HFFc6 (cell line): Measurements from ENCODE around the gene FRAS1. TPM values are rescaled to one million over a fixed set of nuclear protein-coding genes. Genes with fewer than 3 reads are reported as not detected.

Experiments used
- DNase-seq: peaks from one replicate; pipeline ENCODE4 v3.0.0-alpha.2; 2018
- H3K27ac Mint-ChIP-seq: 2 replicates; pipeline ENCODE4 v1.8.0; 2020; ENCODE audit warnings: mild to moderate bottlenecking, mixed read lengths
- H3K27me3 Mint-ChIP-seq: 2 replicates; pipeline ENCODE4 v1.8.0; 2021; ENCODE audit warnings: mild to moderate bottlenecking, moderate library complexity, mixed read lengths; ENCODE audit not compliant: insufficient read depth
- H3K36me3 Mint-ChIP-seq: 2 replicates; pipeline ENCODE4 v1.8.0; 2021; ENCODE audit warnings: low read depth, mixed read lengths
- H3K4me1 Mint-ChIP-seq: 2 replicates; pipeline ENCODE4 v1.8.0; 2020; ENCODE audit warnings: low read depth, mixed read lengths
- H3K4me3 Mint-ChIP-seq: 2 replicates; pipeline ENCODE4 v1.8.0; 2020; ENCODE audit warnings: mild to moderate bottlenecking, moderate library complexity, mixed read lengths
- H3K9me3 Mint-ChIP-seq: 2 replicates; pipeline ENCODE4 v1.8.0; 2020; ENCODE audit warnings: mild to moderate bottlenecking, mixed read lengths
- total RNA-seq, 6 experiments: library from RNA; stranded (reverse); fragmentation: NEBNext Ultra II Directional; extraction: Animal tissue kit (Norgen Biotek cat#: 25700); gene quantifications; 2 replicates in 1 of 6; 3 replicates in 5 of 6; pipeline ENCODE4 v1.2.3, GENCODE V29; 2021
- TF ChIP-seq, protein P1 (sequence below): fragments of 200-600 bp; sonication (generic); IDR thresholded peaks from 2 replicates; pipeline ENCODE4 v1.5.0; 2021; ENCODE audit warnings: antibody characterized with exemption, mild to moderate bottlenecking

Gene FRAS1
- total RNA-seq, 6 experiments from 2014 or later: 1.7 to 11.0 (median 2.3) TPM

DNA sequence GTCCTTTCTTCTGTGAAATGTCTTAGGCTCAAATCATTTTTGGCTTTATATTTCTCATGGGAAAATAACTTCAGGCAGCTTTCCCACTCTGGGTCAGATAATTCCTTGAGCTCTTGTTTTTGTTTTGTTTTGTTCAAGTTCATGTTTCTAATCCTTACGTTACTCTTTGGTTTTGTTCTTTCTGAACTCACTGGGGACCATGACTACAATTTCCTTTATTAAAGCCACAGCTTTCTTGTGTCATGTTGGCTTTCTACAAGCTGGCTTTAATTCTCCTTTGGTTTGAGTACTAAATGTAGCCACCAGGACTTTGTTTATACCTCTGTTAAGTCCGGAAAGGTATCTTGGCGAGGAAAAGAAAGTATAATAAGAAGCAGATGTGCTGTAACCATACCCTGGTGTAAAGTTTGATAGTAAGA is 463.7 kb downstream of the FRAS1 start:
- peak overlapping the region; percentile 19; the same call in 1 of the 2 replicates for H3K27ac Mint-ChIP-seq
- H3K4me3 Mint-ChIP-seq: peak overlapping the region; percentile 25; the same call in 1 of the 2 replicates
- peaks cover 33% of the 10 kb centered on the region for H3K4me1 Mint-ChIP-seq
- H3K27me3 Mint-ChIP-seq: no peaks in the 10 kb centered on the region
- TF ChIP-seq, protein P1, sequence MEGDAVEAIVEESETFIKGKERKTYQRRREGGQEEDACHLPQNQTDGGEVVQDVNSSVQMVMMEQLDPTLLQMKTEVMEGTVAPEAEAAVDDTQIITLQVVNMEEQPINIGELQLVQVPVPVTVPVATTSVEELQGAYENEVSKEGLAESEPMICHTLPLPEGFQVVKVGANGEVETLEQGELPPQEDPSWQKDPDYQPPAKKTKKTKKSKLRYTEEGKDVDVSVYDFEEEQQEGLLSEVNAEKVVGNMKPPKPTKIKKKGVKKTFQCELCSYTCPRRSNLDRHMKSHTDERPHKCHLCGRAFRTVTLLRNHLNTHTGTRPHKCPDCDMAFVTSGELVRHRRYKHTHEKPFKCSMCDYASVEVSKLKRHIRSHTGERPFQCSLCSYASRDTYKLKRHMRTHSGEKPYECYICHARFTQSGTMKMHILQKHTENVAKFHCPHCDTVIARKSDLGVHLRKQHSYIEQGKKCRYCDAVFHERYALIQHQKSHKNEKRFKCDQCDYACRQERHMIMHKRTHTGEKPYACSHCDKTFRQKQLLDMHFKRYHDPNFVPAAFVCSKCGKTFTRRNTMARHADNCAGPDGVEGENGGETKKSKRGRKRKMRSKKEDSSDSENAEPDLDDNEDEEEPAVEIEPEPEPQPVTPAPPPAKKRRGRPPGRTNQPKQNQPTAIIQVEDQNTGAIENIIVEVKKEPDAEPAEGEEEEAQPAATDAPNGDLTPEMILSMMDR: no peak; the same call in 1 of the 2 replicates
- no peaks in the 10 kb centered on the region for H3K9me3 Mint-ChIP-seq
- no peaks in the 10 kb centered on the region for H3K36me3 Mint-ChIP-seq
- DNase-seq: no peak

DNA sequence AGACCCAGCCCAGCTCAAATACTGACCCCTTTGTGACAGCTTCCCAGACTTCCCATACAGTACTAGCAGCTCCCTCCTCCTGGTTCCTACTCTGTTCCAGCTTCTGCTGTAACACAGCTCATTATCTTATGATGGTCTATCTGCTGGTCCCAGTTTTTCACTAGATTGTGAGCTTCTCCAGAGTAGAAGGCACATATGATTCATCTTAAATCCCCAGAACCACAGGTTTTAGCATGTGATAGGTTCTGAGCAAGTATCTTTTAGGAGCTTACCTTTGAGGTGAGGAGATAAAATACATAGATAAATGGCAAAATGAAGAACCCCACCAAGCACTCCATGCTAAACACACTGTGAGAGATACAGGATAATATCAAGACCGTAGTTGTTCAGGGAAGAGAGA is 466.9 kb downstream of the FRAS1 start:
- no peak for DNase-seq
- Mint-ChIP-seq H3K9me3 (no peaks in the 10 kb centered on the region), H3K4me3 (no peak overlapping the region)

DNA sequence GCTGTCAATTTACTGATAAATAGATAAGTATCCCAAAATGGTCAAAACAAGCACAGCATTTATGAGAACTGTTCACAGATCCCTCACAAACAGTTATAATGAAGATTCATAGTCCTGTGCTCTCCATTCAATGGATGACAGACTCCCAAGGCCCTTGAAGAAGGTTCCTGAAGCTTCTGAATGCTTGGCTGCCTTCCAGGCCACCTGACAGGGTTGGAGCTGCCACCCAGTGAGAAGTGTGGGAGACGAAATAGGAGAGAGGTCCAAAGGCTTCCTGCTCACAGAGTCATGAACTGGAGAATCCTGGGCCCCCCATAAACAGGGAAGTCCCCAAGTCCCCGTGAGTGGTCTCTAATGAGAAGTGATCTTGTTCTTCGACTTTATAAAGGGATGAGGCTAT is 468.4 kb downstream of the FRAS1 start:
- DNase-seq: no peak
- H3K27me3 Mint-ChIP-seq: no peaks in the 10 kb centered on the region
- H3K4me1 Mint-ChIP-seq: peaks cover 12% of the 10 kb centered on the region
- peaks cover 5% of the 10 kb centered on the region for H3K36me3 Mint-ChIP-seq
- TF ChIP-seq, protein P1: no peak
- no peak overlapping the region for H3K27ac Mint-ChIP-seq
- no peaks in the 10 kb centered on the region for H3K9me3 Mint-ChIP-seq
- no peak overlapping the region for H3K4me3 Mint-ChIP-seq

More for the DNA sequence above, 466.9 kb downstream of the FRAS1 start:
- H3K4me1 Mint-ChIP-seq: peaks cover 18% of the 10 kb centered on the region
- no peak overlapping the region for H3K27ac Mint-ChIP-seq
- TF ChIP-seq, protein P1: no peak
- H3K27me3 Mint-ChIP-seq: no peaks in the 10 kb centered on the region
- no peaks in the 10 kb centered on the region for H3K36me3 Mint-ChIP-seq

DNA sequence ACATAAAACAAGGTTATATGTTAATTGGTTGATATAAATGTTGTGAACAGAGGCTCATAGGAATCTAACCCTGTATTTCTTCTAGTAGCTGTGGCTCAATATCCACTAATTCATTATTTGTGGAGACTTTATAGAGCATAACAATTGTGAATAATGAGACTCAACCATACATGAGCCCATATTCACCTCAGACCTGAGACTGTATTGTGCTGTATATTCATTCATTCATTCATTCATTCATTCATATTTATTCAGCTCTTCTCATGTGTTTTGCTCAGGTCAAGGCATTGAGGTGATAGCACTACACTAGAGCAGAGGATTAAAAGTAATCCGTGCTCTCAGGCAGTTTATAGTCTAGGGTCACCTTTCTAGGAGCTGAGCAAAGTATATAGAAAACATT is 470.0 kb downstream of the FRAS1 start:
- DNase-seq: no peak
- Mint-ChIP-seq H3K4me1 (peaks cover 10% of the 10 kb centered on the region; the same call in 1 of the 2 replicates), H3K27me3 (no peaks in the 10 kb centered on the region), H3K36me3 (peaks cover 9% of the 10 kb centered on the region), H3K27ac (no peak overlapping the region), H3K4me3 (no peak overlapping the region), H3K9me3 (no peaks in the 10 kb centered on the region)
- TF ChIP-seq, protein P1: no peak

DNA sequence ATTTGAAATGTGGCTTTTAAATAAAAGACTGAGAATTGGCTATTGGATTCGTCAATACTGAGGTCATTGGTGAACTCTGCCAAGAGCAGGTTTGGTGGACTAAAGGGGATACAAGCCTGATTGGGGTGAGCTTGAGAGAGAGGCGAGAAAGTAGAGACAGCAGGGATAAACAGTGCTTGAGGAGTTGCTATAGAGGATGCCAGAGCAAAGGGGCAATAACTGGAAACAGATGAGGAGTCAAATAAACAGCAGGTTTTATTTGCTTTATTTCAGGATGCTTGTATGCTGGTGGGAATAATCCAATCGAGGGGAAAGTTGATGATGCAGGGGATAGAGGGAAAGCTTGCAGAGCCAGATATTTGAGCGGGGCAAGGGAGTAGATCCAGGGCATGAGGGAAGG is 470.4 kb downstream of the FRAS1 start:
- no peak overlapping the region for H3K27ac Mint-ChIP-seq
- peaks cover 12% of the 10 kb centered on the region; the same call in 1 of the 2 replicates for H3K4me1 Mint-ChIP-seq
- H3K36me3 Mint-ChIP-seq: peaks cover 9% of the 10 kb centered on the region
- no peak for DNase-seq
- H3K27me3 Mint-ChIP-seq: no peaks in the 10 kb centered on the region
- no peaks in the 10 kb centered on the region for H3K9me3 Mint-ChIP-seq
- TF ChIP-seq, protein P1: no peak
- H3K4me3 Mint-ChIP-seq: no peak overlapping the region

DNA sequence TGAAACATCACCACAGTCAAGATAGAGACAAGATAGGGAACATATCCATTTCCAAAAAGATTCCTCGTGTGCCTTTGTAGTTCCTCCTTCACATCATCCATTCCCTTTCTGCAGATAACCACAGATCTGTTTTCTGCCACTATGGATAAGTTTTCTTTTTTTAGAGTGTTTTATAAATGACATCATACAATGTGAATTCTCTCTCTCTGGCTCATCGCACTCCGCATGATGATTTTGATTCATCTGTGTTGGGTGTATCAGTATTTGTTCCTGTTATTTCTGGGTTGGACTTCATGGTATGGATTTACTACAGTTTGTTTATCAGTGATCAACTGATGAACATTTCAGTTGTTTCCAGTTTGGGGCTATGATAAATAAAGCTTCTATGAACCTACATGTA is 471.2 kb downstream of the FRAS1 start:
- TF ChIP-seq, protein P1: no peak
- H3K27me3 Mint-ChIP-seq: no peaks in the 10 kb centered on the region
- peak; percentile 35 for DNase-seq
- no peak overlapping the region for H3K27ac Mint-ChIP-seq
- H3K4me3 Mint-ChIP-seq: no peak overlapping the region
- peaks cover 9% of the 10 kb centered on the region for H3K36me3 Mint-ChIP-seq
- H3K4me1 Mint-ChIP-seq: peaks cover 12% of the 10 kb centered on the region; the same call in 1 of the 2 replicates
- H3K9me3 Mint-ChIP-seq: no peaks in the 10 kb centered on the region
